Measurements from ENCODE around the gene INKA2. TPM values are rescaled to one million over a fixed set of nuclear protein-coding genes. Genes with fewer than 3 reads are reported as not detected.
A peak's percentile ranks its signal among the peaks of the same experiment; 100 is the strongest.

Gene INKA2
- total RNA-seq, 2 donors from 2014 or later, result 1.0 TPM; not detected in 1

DNA sequence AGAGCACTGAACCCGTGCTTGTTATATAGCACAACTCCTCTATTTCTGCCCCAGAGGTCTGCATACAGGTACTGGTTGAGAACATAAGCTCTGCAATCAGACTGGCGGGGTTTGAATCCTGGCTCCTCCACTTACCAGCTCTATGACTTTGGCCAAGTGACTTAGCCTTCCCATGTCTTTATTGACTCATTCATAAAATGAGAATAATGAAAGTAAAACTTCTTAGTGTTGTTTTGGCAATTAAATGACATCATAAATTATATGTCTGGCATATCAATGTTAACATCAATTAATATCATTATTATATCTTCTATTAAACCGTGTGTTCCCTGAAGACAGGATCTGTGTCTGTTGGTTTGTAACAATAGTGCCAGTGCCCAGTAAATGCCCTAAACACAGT lies 4.3 kb downstream of the INKA2 start:
- TF ChIP-seq POLR2A (IDR thresholded peaks at IDR 0.05), result no peak
- TF ChIP-seq, protein P1, sequence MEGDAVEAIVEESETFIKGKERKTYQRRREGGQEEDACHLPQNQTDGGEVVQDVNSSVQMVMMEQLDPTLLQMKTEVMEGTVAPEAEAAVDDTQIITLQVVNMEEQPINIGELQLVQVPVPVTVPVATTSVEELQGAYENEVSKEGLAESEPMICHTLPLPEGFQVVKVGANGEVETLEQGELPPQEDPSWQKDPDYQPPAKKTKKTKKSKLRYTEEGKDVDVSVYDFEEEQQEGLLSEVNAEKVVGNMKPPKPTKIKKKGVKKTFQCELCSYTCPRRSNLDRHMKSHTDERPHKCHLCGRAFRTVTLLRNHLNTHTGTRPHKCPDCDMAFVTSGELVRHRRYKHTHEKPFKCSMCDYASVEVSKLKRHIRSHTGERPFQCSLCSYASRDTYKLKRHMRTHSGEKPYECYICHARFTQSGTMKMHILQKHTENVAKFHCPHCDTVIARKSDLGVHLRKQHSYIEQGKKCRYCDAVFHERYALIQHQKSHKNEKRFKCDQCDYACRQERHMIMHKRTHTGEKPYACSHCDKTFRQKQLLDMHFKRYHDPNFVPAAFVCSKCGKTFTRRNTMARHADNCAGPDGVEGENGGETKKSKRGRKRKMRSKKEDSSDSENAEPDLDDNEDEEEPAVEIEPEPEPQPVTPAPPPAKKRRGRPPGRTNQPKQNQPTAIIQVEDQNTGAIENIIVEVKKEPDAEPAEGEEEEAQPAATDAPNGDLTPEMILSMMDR (IDR thresholded peaks at IDR 0.05), result no peak
- 86 to 91% methylated on average over 3 of the region's 3 CpGs for WGBS, 2 donors
- Histone ChIP-seq H3K27ac (no peak overlapping the region), H3K36me3 (replicated peaks in 1 of 2; ENCODE audit: insufficient read depth in 1 of 2, low read depth in 2 of 2) (no peaks in the 10 kb centered on the region), H3K4me1 (peaks cover 22% of the 10 kb centered on the region), H3K27me3 (no peaks in the 10 kb centered on the region), H3K4me3 (no peak overlapping the region), H3K9me3 (no peaks in the 10 kb centered on the region)
- intact Hi-C loops (cut with DNase I), result no loop called here
- DNase-seq (no peak), ATAC-seq (no peak)

DNA sequence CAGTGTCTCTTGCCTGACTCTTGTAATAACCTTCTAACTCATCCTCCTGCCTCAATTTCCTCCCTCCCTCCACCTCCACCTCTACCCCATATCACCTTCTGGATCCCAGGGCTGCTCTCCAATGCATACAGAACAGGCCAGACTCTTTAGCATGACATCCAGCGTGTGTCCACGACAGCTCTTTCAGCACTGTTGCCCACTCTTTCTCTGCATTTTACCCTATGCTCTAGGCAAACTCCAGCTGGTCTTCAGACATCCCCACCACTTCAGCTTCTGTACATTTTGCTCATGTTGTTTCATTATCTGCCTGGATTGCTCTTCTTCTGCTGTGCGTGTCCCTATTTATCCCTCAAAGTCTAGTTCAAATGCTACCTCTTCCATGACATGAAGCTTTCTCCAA lies 4.8 kb downstream of the INKA2 start:
- Histone ChIP-seq H3K9me3 (no peaks in the 10 kb centered on the region), H3K4me3 (no peak overlapping the region), H3K27me3 (no peaks in the 10 kb centered on the region), H3K36me3 (replicated peaks in 1 of 2; ENCODE audit: insufficient read depth in 1 of 2, low read depth in 2 of 2) (no peaks in the 10 kb centered on the region), H3K4me1 (peaks cover 18% of the 10 kb centered on the region), H3K27ac (no peak overlapping the region)
- intact Hi-C loops (cut with DNase I), result no loop called here
- TF ChIP-seq POLR2A (IDR thresholded peaks at IDR 0.05), result no peak
- ATAC-seq, result no peak
- DNase-seq, result no peak
- 84 to 98% methylated on average over 3 of the region's 3 CpGs for WGBS, 2 donors

DNA sequence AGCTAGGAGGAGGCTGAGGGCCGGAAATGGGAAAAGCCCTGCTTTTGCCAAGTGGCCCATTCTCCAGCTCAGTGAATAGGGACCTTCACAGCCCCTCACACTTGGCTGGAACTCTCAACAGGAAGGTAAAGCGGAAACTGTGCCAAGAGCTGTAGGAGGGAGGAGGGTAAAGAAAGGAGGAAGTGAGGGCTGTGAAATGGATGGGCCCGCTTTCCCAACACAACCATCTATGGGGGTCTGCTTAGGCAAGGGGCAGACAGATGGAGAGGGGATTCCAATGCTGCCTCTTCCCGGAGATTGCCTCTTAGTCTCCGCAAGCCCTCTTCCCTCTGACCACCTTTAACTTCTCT lies 5.2 kb downstream of the INKA2 start:
- Histone ChIP-seq H3K27me3 (no peaks in the 10 kb centered on the region), H3K27ac (peak overlapping the region in 1 of 4 donors; percentile 55), H3K4me3 (no peak overlapping the region), H3K4me1 (peaks cover 15% of the 10 kb centered on the region), H3K36me3 (replicated peaks in 1 of 2; ENCODE audit: insufficient read depth in 1 of 2, low read depth in 2 of 2) (no peaks in the 10 kb centered on the region), H3K9me3 (no peaks in the 10 kb centered on the region)
- WGBS, 2 donors, result 76 to 89% methylated on average over 5 of the region's 5 CpGs
- TF ChIP-seq POLR2A (IDR thresholded peaks at IDR 0.05), result no peak
- TF ChIP-seq, protein P1 (IDR thresholded peaks at IDR 0.05), result no peak
- intact Hi-C loops (cut with DNase I), result no loop called here
- DNase-seq (peak in 1 of 4 donors; percentile 25), ATAC-seq (no peak)

DNA sequence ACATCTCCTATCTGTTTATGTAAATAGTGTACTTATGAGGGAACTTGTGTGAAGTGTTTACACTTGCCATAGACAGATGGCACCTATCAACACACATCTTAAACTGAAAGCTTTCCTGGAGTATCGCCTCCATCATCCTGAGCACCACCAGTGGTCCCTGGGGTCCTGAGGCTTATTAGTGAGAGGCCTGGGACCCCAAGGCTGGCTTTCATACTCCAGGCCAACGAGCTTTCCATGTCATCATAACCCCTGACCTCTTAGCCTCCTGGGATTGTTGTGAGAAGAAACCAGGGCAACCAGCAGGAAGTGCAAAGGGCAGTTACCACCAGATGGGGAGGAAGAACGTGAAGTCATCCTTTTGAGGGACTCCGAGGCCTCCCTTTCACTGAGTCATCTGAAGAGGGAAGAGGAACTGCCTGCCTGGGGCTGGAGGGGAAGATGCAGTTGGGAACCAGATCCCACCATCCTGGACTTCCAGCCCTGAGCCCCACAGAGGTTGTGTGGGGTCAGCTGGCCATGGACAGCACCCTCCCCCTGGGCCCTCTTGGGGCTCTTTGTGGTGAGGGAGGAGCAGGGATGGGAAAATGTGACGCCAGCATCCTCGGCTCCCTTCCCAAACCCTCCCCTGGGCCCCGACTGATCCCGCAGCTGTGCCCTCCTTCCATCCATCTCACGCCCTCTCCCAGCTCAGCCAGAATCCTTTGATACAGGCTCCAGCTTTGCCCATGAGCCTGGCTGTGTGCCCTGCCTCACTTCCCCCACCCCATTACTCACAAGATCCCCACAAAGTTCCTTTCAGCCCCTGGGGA lies 5.8 kb downstream of the INKA2 start:
- Histone ChIP-seq H3K27ac (peak overlapping the region in 1 of 4 donors; percentile 55), H3K27me3 (no peaks in the 10 kb centered on the region), H3K36me3 (replicated peaks in 1 of 2; ENCODE audit: insufficient read depth in 1 of 2, low read depth in 2 of 2) (no peaks in the 10 kb centered on the region), H3K9me3 (no peaks in the 10 kb centered on the region), H3K4me3 (no peak overlapping the region), H3K4me1 (peaks cover 9% of the 10 kb centered on the region)
- intact Hi-C loops (cut with DNase I), result no loop called here
- ATAC-seq, result no peak
- WGBS, 2 donors, result 61 to 69% methylated on average over 6 to 9 of the region's 9 CpGs
- TF ChIP-seq, protein P1 (IDR thresholded peaks at IDR 0.05), result no peak
- TF ChIP-seq POLR2A (IDR thresholded peaks at IDR 0.05), result no peak
- DNase-seq, result peak in 1 of 4 donors; percentile 62

DNA sequence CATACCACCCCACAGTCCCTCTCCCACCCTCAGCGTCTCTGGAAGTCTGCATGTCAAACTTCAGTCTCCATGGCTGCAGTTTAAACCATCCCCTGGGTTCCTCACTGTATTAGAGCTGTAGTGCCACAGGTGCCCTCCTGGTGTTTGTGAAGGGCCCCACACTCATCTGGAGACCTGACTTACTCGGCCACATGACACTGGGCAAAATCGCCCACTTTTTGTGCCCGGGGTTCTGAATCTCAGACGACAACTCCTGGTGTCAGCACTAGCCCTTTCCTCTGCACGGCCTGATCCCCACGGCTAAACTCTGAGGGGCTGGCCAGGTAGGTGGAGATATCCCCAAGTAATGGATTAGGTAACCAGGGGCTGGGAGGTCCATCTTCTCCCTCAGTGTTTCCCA lies 6.5 kb downstream of the INKA2 start:
- no peak overlapping the region for H3K27ac ChIP-seq
- no peaks in the 10 kb centered on the region for H3K9me3 ChIP-seq
- TF ChIP-seq POLR2A (IDR thresholded peaks at IDR 0.05), result no peak
- TF ChIP-seq, protein P1 (IDR thresholded peaks at IDR 0.05), result no peak
- peaks cover 3% of the 10 kb centered on the region for H3K4me1 ChIP-seq
- H3K27me3 ChIP-seq, result no peaks in the 10 kb centered on the region
- 82 to 89% methylated on average over 7 of the region's 7 CpGs for WGBS, 2 donors
- intact Hi-C loops (cut with DNase I), result no loop called here
- ATAC-seq (no peak), DNase-seq (no peak)
- no peak overlapping the region for H3K4me3 ChIP-seq
- H3K36me3 ChIP-seq (replicated peaks in 1 of 2; ENCODE audit: insufficient read depth in 1 of 2, low read depth in 2 of 2), result no peaks in the 10 kb centered on the region

Data from body of pancreas (tissue), 4 donors.